MCF 10A (cell line): ENCODE results near the gene COPS6. TPM values are rescaled to one million over a fixed set of nuclear protein-coding genes. Genes with fewer than 3 reads are reported as not detected.
A peak's percentile ranks its signal among the peaks of the same experiment; 100 is the strongest.

Source experiments
- BruUV-seq: library from RNA; stranded (reverse); fragments of 400-500 nt; replicated peaks from 2 replicates; lab custom pipeline; 2021; lab: Mats Ljungman, UMichigan
- CTCF ChIA-PET: fragments of 300-600 bp; sonication (Branson Sonifier 250); formaldehyde crosslinking; extraction: SDS; loops from one replicate; lab custom pipeline; 2021; ENCODE audit warnings: antibody characterized with exemption, inconsistent platforms; lab: Yijun Ruan, JAX
- POLR2A ChIA-PET: fragments of 300-600, 350-650 bp; sonication (Branson Sonifier 250); formaldehyde crosslinking; extraction: SDS; loops from one replicate; lab custom pipeline; 2020; ENCODE audit warnings: antibody characterized with exemption, inconsistent platforms; lab: Yijun Ruan, JAX
- DNase-seq: peaks from one replicate; pipeline ENCODE4 v3.0.0-alpha.2; 2018; ENCODE audit not compliant: unreplicated experiment
- H3K27ac Mint-ChIP-seq: one replicate; pipeline ENCODE4 v1.8.0; 2022; ENCODE audit warnings: mild to moderate bottlenecking, low read depth, mixed read lengths; ENCODE audit not compliant: unreplicated experiment
- H3K27me3 Mint-ChIP-seq: one replicate; pipeline ENCODE4 v1.8.0; 2022; ENCODE audit warnings: mixed read lengths; ENCODE audit not compliant: insufficient read depth, unreplicated experiment
- H3K36me3 Mint-ChIP-seq: one replicate; pipeline ENCODE4 v1.8.0; 2022; ENCODE audit warnings: mild to moderate bottlenecking, moderate library complexity, mixed read lengths; ENCODE audit not compliant: insufficient read depth, unreplicated experiment
- H3K4me1 Mint-ChIP-seq: one replicate; pipeline ENCODE4 v1.8.0; 2022; ENCODE audit warnings: mixed read lengths; ENCODE audit not compliant: insufficient read depth, unreplicated experiment
- H3K4me3 Mint-ChIP-seq: one replicate; pipeline ENCODE4 v1.8.0; 2022; ENCODE audit warnings: mild to moderate bottlenecking, moderate library complexity, mixed read lengths; ENCODE audit not compliant: unreplicated experiment
- H3K9me3 Mint-ChIP-seq: one replicate; pipeline ENCODE4 v1.8.0; 2022; ENCODE audit warnings: mixed read lengths; ENCODE audit not compliant: unreplicated experiment
- intact Hi-C: fragments of 100-400 bp; cut with micrococcal nuclease; formaldehyde crosslinking; loops from 2 replicates; pipeline ENCODE4 v1.14.1; 2022
- total RNA-seq: library from RNA; stranded (reverse); gene quantifications from 2 replicates; pipeline ENCODE4 v1.2.3, GENCODE V29; 2022
- TF ChIP-seq, protein P1 (sequence below): fragments of 200-600 bp; IDR thresholded peaks from one replicate; pipeline ENCODE4 v1.8.0; 2022; ENCODE audit warnings: antibody characterized with exemption, mild to moderate bottlenecking; ENCODE audit not compliant: unreplicated experiment

COPS6 gene
- total RNA-seq, 1 experiment from 2014 or later = 103 TPM

DNA sequence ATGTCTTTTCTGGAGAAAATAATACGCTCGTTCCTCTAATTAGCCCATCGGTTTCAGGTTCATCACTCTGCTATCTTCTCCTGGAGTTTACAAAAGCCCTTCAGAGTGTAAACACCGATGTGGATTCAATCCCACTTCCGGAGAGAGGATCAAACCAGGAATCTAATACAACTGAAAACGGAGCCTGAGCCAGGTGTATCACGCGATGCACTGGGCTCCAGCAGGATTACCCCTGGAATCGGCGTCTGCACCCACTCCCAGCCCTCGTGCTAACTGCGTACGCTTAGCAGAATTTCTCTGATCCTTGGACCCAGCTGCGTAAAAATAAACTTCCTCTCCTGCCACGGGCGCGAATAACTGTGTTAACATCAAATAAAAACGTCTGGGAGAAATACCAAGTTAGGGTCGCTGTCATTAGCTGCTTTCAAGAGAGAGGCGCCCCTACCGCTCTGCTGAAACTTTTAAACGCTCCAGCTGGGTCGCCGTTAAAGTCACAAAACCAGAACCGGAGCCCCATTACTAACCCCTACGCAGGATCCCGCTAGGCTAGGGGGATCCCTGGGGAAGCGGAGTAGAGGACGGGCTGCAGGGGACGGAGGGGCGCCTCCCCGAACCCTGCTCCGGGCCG, 7.7 kb upstream of the COPS6 start:
- ChIA-PET POLR2A (interaction anchor here (0.6 to 2.1 kb wide), 22 partner anchors 9 to 755 kb away, joined by 3 to 14 read pairs (median 4); partner anchors contain the start of genes AP4M1, ARPC1A, COPS6 and MCM7), CTCF (interaction anchor here (0.6 to 1.2 kb wide), 4 partner anchors 10 to 638 kb away, joined by 3 to 4 read pairs (median 3); no protein-coding TSS in a partner anchor)
- no peaks in the 10 kb centered on the region for H3K9me3 Mint-ChIP-seq
- H3K4me1 Mint-ChIP-seq = peaks cover 6% of the 10 kb centered on the region
- TF ChIP-seq, protein P1, sequence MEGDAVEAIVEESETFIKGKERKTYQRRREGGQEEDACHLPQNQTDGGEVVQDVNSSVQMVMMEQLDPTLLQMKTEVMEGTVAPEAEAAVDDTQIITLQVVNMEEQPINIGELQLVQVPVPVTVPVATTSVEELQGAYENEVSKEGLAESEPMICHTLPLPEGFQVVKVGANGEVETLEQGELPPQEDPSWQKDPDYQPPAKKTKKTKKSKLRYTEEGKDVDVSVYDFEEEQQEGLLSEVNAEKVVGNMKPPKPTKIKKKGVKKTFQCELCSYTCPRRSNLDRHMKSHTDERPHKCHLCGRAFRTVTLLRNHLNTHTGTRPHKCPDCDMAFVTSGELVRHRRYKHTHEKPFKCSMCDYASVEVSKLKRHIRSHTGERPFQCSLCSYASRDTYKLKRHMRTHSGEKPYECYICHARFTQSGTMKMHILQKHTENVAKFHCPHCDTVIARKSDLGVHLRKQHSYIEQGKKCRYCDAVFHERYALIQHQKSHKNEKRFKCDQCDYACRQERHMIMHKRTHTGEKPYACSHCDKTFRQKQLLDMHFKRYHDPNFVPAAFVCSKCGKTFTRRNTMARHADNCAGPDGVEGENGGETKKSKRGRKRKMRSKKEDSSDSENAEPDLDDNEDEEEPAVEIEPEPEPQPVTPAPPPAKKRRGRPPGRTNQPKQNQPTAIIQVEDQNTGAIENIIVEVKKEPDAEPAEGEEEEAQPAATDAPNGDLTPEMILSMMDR = no peak
- peak overlapping the region; percentile 84 for H3K4me3 Mint-ChIP-seq
- DNase-seq = no peak
- H3K27ac Mint-ChIP-seq = peak overlapping the region; percentile 74
- H3K27me3 Mint-ChIP-seq = no peaks in the 10 kb centered on the region
- peaks cover 41% of the 10 kb centered on the region for H3K36me3 Mint-ChIP-seq
- intact Hi-C loops = loop anchor here (1.0 to 10.0 kb wide), 3 partner anchors 20 to 166 kb away; partner anchors contain the start of genes AP4M1, MCM7 and TRIM4
- TSS peak; percentile 63 for BruUV-seq

DNA sequence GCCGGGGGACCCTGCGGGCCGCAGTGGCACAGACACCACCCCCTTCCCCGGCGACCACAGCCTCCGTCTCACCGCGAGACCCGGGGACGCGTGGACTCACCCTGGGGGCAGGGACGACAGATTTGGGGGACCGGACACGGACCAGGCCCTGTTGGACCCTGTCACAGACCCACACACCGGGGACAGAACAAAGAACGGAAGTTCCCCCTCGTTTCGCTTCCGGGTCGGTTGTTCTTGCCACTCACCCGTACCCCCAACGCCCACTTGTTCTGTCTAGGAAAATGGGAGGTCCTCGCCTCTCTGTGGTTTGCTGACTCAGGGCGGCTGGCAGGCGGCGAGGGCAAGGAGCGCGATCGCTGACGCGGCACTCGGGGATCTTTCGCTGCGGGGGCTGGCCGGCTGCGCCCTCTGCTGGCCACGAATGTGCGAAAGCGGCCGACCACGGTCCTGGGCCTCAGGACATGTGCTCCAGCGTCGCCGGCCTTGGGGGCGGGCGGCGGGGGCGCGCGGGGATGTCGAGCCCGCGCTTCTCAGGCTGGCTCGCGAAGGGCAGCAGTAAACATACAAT, 7.2 kb upstream of the COPS6 start, which contains the start of gene ZNF3:
TSS of gene ZNF3 (minus strand) at position 189 of the 568 bp plus-strand sequence. CDS start 4,366 bp downstream, outside the sequence.
- ChIA-PET CTCF (interaction anchor here (0.5 to 1.3 kb wide), 8 partner anchors 16 to 165 kb away, joined by 3 to 14 read pairs (median 4); no protein-coding TSS in a partner anchor), POLR2A (interaction anchor here (0.6 to 2.1 kb wide), 19 partner anchors 8 to 175 kb away, joined by 3 to 14 read pairs (median 6); partner anchors contain the start of genes AP4M1, CNPY4, COPS6 and MCM7)
- H3K4me3 Mint-ChIP-seq = peak within 1 kb of the TSS; percentile 84
- DNase-seq = peak; percentile 99
- peaks cover 6% of the 10 kb centered on the region for H3K4me1 Mint-ChIP-seq
- peaks cover 35% of the 10 kb centered on the region for H3K36me3 Mint-ChIP-seq
- peak within 1 kb of the TSS; percentile 74 for H3K27ac Mint-ChIP-seq
- no TSS peak for BruUV-seq
- TF ChIP-seq, protein P1 = peak; percentile 82
- no peaks in the 10 kb centered on the region for H3K27me3 Mint-ChIP-seq
- intact Hi-C loops = loop anchor here (1.0 to 10.0 kb wide), 3 partner anchors 19 to 167 kb away; partner anchors contain the start of genes AP4M1, MCM7 and TRIM4
- H3K9me3 Mint-ChIP-seq = no peaks in the 10 kb centered on the region

DNA sequence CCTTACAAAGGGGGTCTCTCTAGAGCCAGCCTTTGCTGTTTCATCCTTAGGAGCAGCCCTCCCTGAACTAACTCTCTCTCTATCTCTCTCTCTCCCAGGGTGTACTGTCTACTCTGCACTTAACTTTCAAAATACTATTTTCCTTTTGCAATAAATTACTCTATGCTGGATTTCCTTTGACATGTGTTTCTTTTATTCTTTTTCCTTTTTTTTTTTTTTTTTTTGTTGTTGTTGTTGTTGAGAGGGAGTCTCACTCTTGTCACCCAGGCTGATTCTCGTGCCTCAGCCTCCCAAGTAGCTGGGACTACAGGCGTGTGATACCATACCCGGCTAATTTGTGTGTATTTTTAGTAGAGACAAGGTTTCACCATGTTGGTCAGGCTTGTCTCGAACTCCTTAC, 5.8 kb upstream of the COPS6 start:
- TF ChIP-seq, protein P1 = no peak
- no peaks in the 10 kb centered on the region for H3K9me3 Mint-ChIP-seq
- ChIA-PET CTCF (interaction anchor here (0.6 to 1.3 kb wide), 11 partner anchors 11 to 167 kb away, joined by 3 to 14 read pairs (median 3); partner anchors contain the start of gene ZKSCAN1), POLR2A (interaction anchor here (1.1 kb wide), 1 partner anchor 89 kb away, joined by 4 read pairs; no protein-coding TSS in a partner anchor)
- no peaks in the 10 kb centered on the region for H3K27me3 Mint-ChIP-seq
- H3K27ac Mint-ChIP-seq = peak overlapping the region; percentile 17
- peaks cover 22% of the 10 kb centered on the region for H3K36me3 Mint-ChIP-seq
- DNase-seq = no peak
- intact Hi-C loops = loop anchor here (10.0 kb wide), 1 partner anchor 168 kb away; the partner anchor contains the start of gene TRIM4
- peaks cover 12% of the 10 kb centered on the region for H3K4me1 Mint-ChIP-seq
- H3K4me3 Mint-ChIP-seq = no peak overlapping the region
- BruUV-seq = no TSS peak
